ENCODE results near the gene SIK2. TPM values are rescaled to one million over a fixed set of nuclear protein-coding genes. Genes with fewer than 3 reads are reported as not detected.

The SIK2 gene
- total and polyA plus RNA-seq, 10 donors: 1.7 to 23.8 (median 14.9) TPM

DNA sequence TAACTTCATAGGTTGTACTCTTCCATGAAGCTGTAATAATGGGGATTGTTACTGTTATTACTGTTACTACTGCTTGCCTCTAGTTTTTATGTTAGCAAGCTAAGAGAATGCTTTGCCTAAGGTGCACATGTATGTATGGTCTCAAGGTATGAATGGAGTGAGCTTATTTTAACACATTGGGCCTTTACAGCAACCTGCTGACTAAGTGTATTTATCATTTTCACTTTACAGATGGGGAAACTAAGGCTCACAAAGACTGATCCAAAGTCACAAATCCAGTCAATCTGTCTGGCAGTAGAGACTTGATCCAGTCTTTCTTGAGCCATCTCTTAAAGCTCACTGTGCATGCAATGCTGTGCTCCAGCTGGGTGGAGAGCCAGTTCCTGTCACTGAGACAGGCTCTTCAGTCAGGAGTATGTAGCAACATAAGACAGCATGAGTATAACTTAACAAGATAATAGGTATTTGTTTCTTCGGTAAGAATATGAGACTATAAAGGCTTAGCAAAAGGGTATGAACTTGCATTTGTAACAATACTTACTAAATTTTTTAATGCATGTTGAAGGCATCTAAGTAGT, 97.4 kb downstream of the SIK2 start:
- Histone ChIP-seq H3K9me3 (no peaks in the 10 kb centered on the region), H3K27ac (no peak overlapping the region), H3K4me3 (no peak overlapping the region), H3K36me3 (peaks cover 0 to 49% (median 17%) of the 10 kb centered on the region in 6 donors), H3K4me1 (peaks cover 0 to 11% (median 0%) of the 10 kb centered on the region in 6 donors), H3K27me3 (replicated peaks in 1 of 7) (no peaks in the 10 kb centered on the region)
- TF ChIP-seq POLR2AphosphoS5 (IDR thresholded peaks at IDR 0.05): no peak
- no peak for TF ChIP-seq POLR2A (IDR thresholded peaks at IDR 0.05)
- intact Hi-C loops (cut with DNase I; ENCODE audit: low total_unique reads): no loop called here
- no peak for DNase-seq
- WGBS, 5 donors: 91 to 100% (median 96%) methylated on average over 1 of the region's 1 CpG

- Histone ChIP-seq H3K36me3 (peaks cover 0 to 54% (median 21%) of the 10 kb centered on the region in 6 donors), H3K4me1 (peaks cover 0 to 6% (median 0%) of the 10 kb centered on the region in 6 donors), H3K27me3 (replicated peaks in 1 of 7) (no peaks in the 10 kb centered on the region), H3K9me3 (no peaks in the 10 kb centered on the region), H3K27ac (no peak overlapping the region), H3K4me3 (no peak overlapping the region)
- intact Hi-C loops (cut with DNase I; ENCODE audit: low total_unique reads): no loop called here
- WGBS, 5 donors: 94 to 100% (median 97%) methylated on average over 1 of the region's 1 CpG
- TF ChIP-seq POLR2A (IDR thresholded peaks at IDR 0.05) (no peak), CTCF (IDR thresholded peaks at IDR 0.05 in 8 of 11, conservative IDR thresholded peaks at IDR 0.05 in 3 of 11) (no peak), POLR2AphosphoS5 (IDR thresholded peaks at IDR 0.05) (no peak)
- no peak for DNase-seq
These were observed 97.9 kb downstream of the SIK2 start for GRCh38 chr11:111700162-111700561.

GRCh38 chr11:111702623-111703022, 100.4 kb downstream of the SIK2 start:
- intact Hi-C loops (cut with DNase I; ENCODE audit: low total_unique reads): no loop called here
- WGBS, 5 donors: 96 to 99% (median 97%) methylated on average over 5 of the region's 5 CpGs
- H3K27ac ChIP-seq: no peak overlapping the region
- H3K27me3 ChIP-seq (replicated peaks in 1 of 7): no peaks in the 10 kb centered on the region
- DNase-seq: no peak
- H3K36me3 ChIP-seq: peaks cover 0 to 79% (median 34%) of the 10 kb centered on the region in 6 donors
- TF ChIP-seq CTCF (IDR thresholded peaks at IDR 0.05 in 8 of 11, conservative IDR thresholded peaks at IDR 0.05 in 3 of 11): no peak
- TF ChIP-seq POLR2AphosphoS5 (IDR thresholded peaks at IDR 0.05): no peak
- no peak for TF ChIP-seq POLR2A (IDR thresholded peaks at IDR 0.05)
- H3K9me3 ChIP-seq: no peaks in the 10 kb centered on the region
- H3K4me3 ChIP-seq: no peak overlapping the region
- no peaks in the 10 kb centered on the region for H3K4me1 ChIP-seq

- no peak for TF ChIP-seq CTCF (IDR thresholded peaks at IDR 0.05 in 8 of 11, conservative IDR thresholded peaks at IDR 0.05 in 3 of 11)
- TF ChIP-seq POLR2A (IDR thresholded peaks at IDR 0.05): no peak
- TF ChIP-seq POLR2AphosphoS5 (IDR thresholded peaks at IDR 0.05): no peak
- no peaks in the 10 kb centered on the region for H3K9me3 ChIP-seq
- intact Hi-C loops (cut with DNase I; ENCODE audit: low total_unique reads): no loop called here
- no peak for DNase-seq
- no peak overlapping the region for H3K4me3 ChIP-seq
- H3K36me3 ChIP-seq: peaks cover 0 to 88% (median 40%) of the 10 kb centered on the region in 6 donors
- no peaks in the 10 kb centered on the region for H3K27me3 ChIP-seq (replicated peaks in 1 of 7)
- H3K27ac ChIP-seq: no peak overlapping the region
- 81 to 91% (median 87%) methylated on average over 1 of the region's 1 CpG for WGBS, 5 donors
- no peaks in the 10 kb centered on the region for H3K4me1 ChIP-seq
These were observed 101.3 kb downstream of the SIK2 start for GRCh38 chr11:111703576-111703975.

Data from spleen (tissue), 11 donors.